Naive thymus-derived CD8-positive, alpha-beta T cell (primary cell): ENCODE measurements around the gene EEA1. TPM values are rescaled to one million over a fixed set of nuclear protein-coding genes. Genes with fewer than 3 reads are reported as not detected.

Source experiments
- ATAC-seq, 2 donors: fragments of 150-1000 bp; cut with Tn5 transposase in 1 of 2; sonication (Bioruptor Pico), chemical (Tn5 transposase) in 1 of 2; 1 replicate in 1 of 2; 2 replicates in 1 of 2; pipeline ENCODE4 v1.10.0; 2021; ENCODE audit warnings: mild to moderate bottlenecking in 2 of 2, moderate library complexity in 2 of 2
- POLR2A ChIA-PET: fragments of 350-600 bp; sonication (Branson Sonifier 250); formaldehyde crosslinking; loops from one replicate; lab custom pipeline; 2021; ENCODE audit warnings: antibody characterized with exemption; lab: Charles Lee
- DNase-seq, 10 donors: peaks; one replicate each; pipeline versions ENCODE4 v3.0.0 to v3.0.0-alpha.2; 2020 to 2022
- H3K27ac Mint-ChIP-seq, 10 donors: one replicate each; pipeline ENCODE4 v1.8.0; 2020 to 2022; ENCODE audit warnings: mild to moderate bottlenecking in 10 of 10, mixed read lengths in 10 of 10, moderate library complexity in 4 of 10, inconsistent platforms in 1 of 10
- H3K27me3 Mint-ChIP-seq, 5 donors: one replicate each; pipeline ENCODE4 v1.8.0; 2021 to 2022; ENCODE audit warnings: mixed read lengths in 5 of 5
- H3K36me3 Mint-ChIP-seq, 3 donors: one replicate each; pipeline ENCODE4 v1.8.0; 2020 to 2022; ENCODE audit warnings: mixed read lengths in 3 of 3, mild to moderate bottlenecking in 2 of 3, inconsistent platforms in 1 of 3
- H3K4me1 Mint-ChIP-seq, 4 donors: one replicate each; pipeline ENCODE4 v1.8.0; 2021 to 2022; ENCODE audit warnings: mixed read lengths in 4 of 4
- H3K4me3 Mint-ChIP-seq, 10 donors: one replicate each; pipeline ENCODE4 v1.8.0; 2020 to 2022; ENCODE audit warnings: mild to moderate bottlenecking in 10 of 10, mixed read lengths in 10 of 10, moderate library complexity in 6 of 10, inconsistent platforms in 1 of 10
- H3K9me3 Mint-ChIP-seq, 9 donors: one replicate each; pipeline ENCODE4 v1.8.0; 2020 to 2022; ENCODE audit warnings: mixed read lengths in 9 of 9, mild to moderate bottlenecking in 3 of 9, inconsistent platforms in 1 of 9, moderate library complexity in 1 of 9
- polyA plus RNA-seq, 3 donors: library from polyadenylated mRNA; unstranded; fragments of 300-500 nt; fragmentation: Illumina TruSeq; gene quantifications; one replicate each; pipeline ENCODE4 v1.2.3, GENCODE V29; 2021
- total RNA-seq, 8 experiments: library from RNA in 2 of 8; stranded (reverse) in 2 of 8; gene quantifications; one replicate each; pipeline ENCODE4 v1.2.3 and lab custom pipeline; 2021 to 2026

The EEA1 gene
- total and polyA plus RNA-seq, 5 experiments from 2014 or later = 6.8 to 22.0 (median 13.3) TPM

GRCh38 chr12:92735131-92735721 lies 193.9 kb downstream of the EEA1 start:
- Mint-ChIP-seq H3K36me3 (no peaks in the 10 kb centered on the region), H3K4me1 (peaks cover 0 to 9% (median 7%) of the 10 kb centered on the region in 4 donors), H3K27ac (no peak overlapping the region), H3K9me3 (peaks cover 0 to 2% (median 0%) of the 10 kb centered on the region in 9 donors), H3K4me3 (no peak overlapping the region), H3K27me3 (peaks cover 0 to 3% (median 0%) of the 10 kb centered on the region in 5 donors)
- no peak for DNase-seq
- POLR2A ChIA-PET = no interaction called here
- no peak for ATAC-seq

- H3K36me3 Mint-ChIP-seq = no peaks in the 10 kb centered on the region
- ATAC-seq = no peak
- peaks cover 0 to 3% (median 0%) of the 10 kb centered on the region in 5 donors for H3K27me3 Mint-ChIP-seq
- no peak overlapping the region for H3K27ac Mint-ChIP-seq
- H3K9me3 Mint-ChIP-seq = peaks cover 0 to 2% (median 0%) of the 10 kb centered on the region in 9 donors
- no peak for DNase-seq
- peaks cover 0 to 9% (median 7%) of the 10 kb centered on the region in 4 donors for H3K4me1 Mint-ChIP-seq
- POLR2A ChIA-PET = interaction anchor here (0.6 kb wide), 1 partner anchor 9 kb away, joined by 6 read pairs; no protein-coding TSS in a partner anchor
- no peak overlapping the region for H3K4me3 Mint-ChIP-seq
Measured at GRCh38 chr12:92733661-92734060, 195.4 kb downstream of the EEA1 start.

GRCh38 chr12:92733181-92733580 lies 195.9 kb downstream of the EEA1 start:
- DNase-seq = no peak
- Mint-ChIP-seq H3K9me3 (peaks cover 0 to 2% (median 0%) of the 10 kb centered on the region in 9 donors), H3K27me3 (peaks cover 0 to 3% (median 0%) of the 10 kb centered on the region in 5 donors), H3K36me3 (no peaks in the 10 kb centered on the region), H3K27ac (no peak overlapping the region), H3K4me3 (no peak overlapping the region), H3K4me1 (peaks cover 0 to 9% (median 7%) of the 10 kb centered on the region in 4 donors)
- ATAC-seq = no peak
- POLR2A ChIA-PET = interaction anchor here (0.6 kb wide), 1 partner anchor 10 kb away, joined by 6 read pairs; no protein-coding TSS in a partner anchor

- Mint-ChIP-seq H3K27me3 (peaks cover 0 to 3% (median 0%) of the 10 kb centered on the region in 5 donors), H3K4me1 (peaks cover 0 to 8% (median 5%) of the 10 kb centered on the region in 4 donors), H3K36me3 (no peaks in the 10 kb centered on the region), H3K9me3 (peaks cover 0 to 2% (median 0%) of the 10 kb centered on the region in 9 donors), H3K27ac (no peak overlapping the region), H3K4me3 (no peak overlapping the region)
- no peak for ATAC-seq
- POLR2A ChIA-PET = no interaction called here
- no peak for DNase-seq
Measured at GRCh38 chr12:92732716-92733115, 196.4 kb downstream of the EEA1 start.

- Mint-ChIP-seq H3K36me3 (no peaks in the 10 kb centered on the region), H3K9me3 (peaks cover 0 to 2% (median 0%) of the 10 kb centered on the region in 9 donors), H3K4me1 (peaks cover 0 to 8% (median 3%) of the 10 kb centered on the region in 4 donors), H3K27ac (no peak overlapping the region), H3K4me3 (no peak overlapping the region), H3K27me3 (peaks cover 0 to 3% (median 0%) of the 10 kb centered on the region in 5 donors)
- POLR2A ChIA-PET = no interaction called here
- DNase-seq (no peak), ATAC-seq (no peak)
Measured at GRCh38 chr12:92732216-92732615, 196.9 kb downstream of the EEA1 start.

- DNase-seq (no peak), ATAC-seq (no peak)
- POLR2A ChIA-PET = no interaction called here
- Mint-ChIP-seq H3K27ac (no peak overlapping the region), H3K4me1 (no peaks in the 10 kb centered on the region), H3K27me3 (peaks cover 0 to 3% (median 0%) of the 10 kb centered on the region in 5 donors), H3K36me3 (no peaks in the 10 kb centered on the region), H3K4me3 (no peak overlapping the region), H3K9me3 (peaks cover 0 to 2% (median 0%) of the 10 kb centered on the region in 9 donors)
Measured at GRCh38 chr12:92730758-92731157, 198.3 kb downstream of the EEA1 start.

- Mint-ChIP-seq H3K9me3 (peaks cover 0 to 11% (median 4%) of the 10 kb centered on the region in 9 donors), H3K4me3 (no peak overlapping the region), H3K36me3 (peaks cover 0 to 5% (median 0%) of the 10 kb centered on the region in 3 donors), H3K27me3 (peaks cover 0 to 8% (median 3%) of the 10 kb centered on the region in 5 donors), H3K4me1 (no peaks in the 10 kb centered on the region), H3K27ac (no peak overlapping the region)
- POLR2A ChIA-PET = no interaction called here
- ATAC-seq (no peak), DNase-seq (no peak)
Measured at GRCh38 chr12:92729773-92730305, 199.3 kb downstream of the EEA1 start.

- no peaks in the 10 kb centered on the region for H3K4me1 Mint-ChIP-seq
- POLR2A ChIA-PET = no interaction called here
- H3K27ac Mint-ChIP-seq = no peak overlapping the region
- H3K4me3 Mint-ChIP-seq = no peak overlapping the region
- H3K36me3 Mint-ChIP-seq = peaks cover 0 to 15% (median 4%) of the 10 kb centered on the region in 3 donors
- peaks cover 0 to 19% (median 11%) of the 10 kb centered on the region in 9 donors for H3K9me3 Mint-ChIP-seq
- H3K27me3 Mint-ChIP-seq = peaks cover 2 to 15% (median 4%) of the 10 kb centered on the region in 5 donors
- DNase-seq (no peak), ATAC-seq (no peak)
Measured at GRCh38 chr12:92726850-92727249, 202.2 kb downstream of the EEA1 start.

- ATAC-seq (no peak), DNase-seq (no peak)
- Mint-ChIP-seq H3K27ac (no peak overlapping the region), H3K36me3 (peaks cover 0 to 15% (median 4%) of the 10 kb centered on the region in 3 donors), H3K9me3 (peaks cover 0 to 19% (median 11%) of the 10 kb centered on the region in 9 donors), H3K4me1 (no peaks in the 10 kb centered on the region), H3K4me3 (no peak overlapping the region), H3K27me3 (peaks cover 3 to 15% (median 6%) of the 10 kb centered on the region in 5 donors)
- POLR2A ChIA-PET = no interaction called here
Measured at GRCh38 chr12:92722897-92723296, 206.2 kb downstream of the EEA1 start.

- no peak for DNase-seq
- Mint-ChIP-seq H3K9me3 (peaks cover 0 to 19% (median 11%) of the 10 kb centered on the region in 9 donors), H3K4me3 (no peak overlapping the region), H3K36me3 (peaks cover 0 to 15% (median 4%) of the 10 kb centered on the region in 3 donors), H3K27me3 (peaks cover 3 to 15% (median 6%) of the 10 kb centered on the region in 5 donors), H3K27ac (no peak overlapping the region), H3K4me1 (no peaks in the 10 kb centered on the region)
- ATAC-seq = no peak
- POLR2A ChIA-PET = interaction anchor here (0.7 kb wide), 1 partner anchor 148 kb away, joined by 5 read pairs; no protein-coding TSS in a partner anchor
Measured at GRCh38 chr12:92721656-92722055, 207.4 kb downstream of the EEA1 start.

GRCh38 chr12:92721130-92721529 lies 208.0 kb downstream of the EEA1 start:
- no peaks in the 10 kb centered on the region for H3K4me1 Mint-ChIP-seq
- no peak overlapping the region for H3K27ac Mint-ChIP-seq
- DNase-seq (no peak), ATAC-seq (no peak)
- no peak overlapping the region for H3K4me3 Mint-ChIP-seq
- POLR2A ChIA-PET = no interaction called here
- H3K9me3 Mint-ChIP-seq = peaks cover 0 to 19% (median 11%) of the 10 kb centered on the region in 9 donors
- peaks cover 0 to 15% (median 4%) of the 10 kb centered on the region in 3 donors for H3K36me3 Mint-ChIP-seq
- peaks cover 3 to 16% (median 6%) of the 10 kb centered on the region in 5 donors for H3K27me3 Mint-ChIP-seq
